CD4-positive, CD25-positive, alpha-beta regulatory T cell (primary cell): ENCODE measurements around the gene MICAL2. TPM values are rescaled to one million over a fixed set of nuclear protein-coding genes. Genes with fewer than 3 reads are reported as not detected.

Experiments
- ATAC-seq, 2 donors: fragments of 150-1000 bp; cut with Tn5 transposase; one replicate each; pipeline ENCODE4 v1.10.0; 2021; ENCODE audit warnings: low read depth in 2 of 2, moderate number of reproducible peaks in 2 of 2, moderate library complexity in 1 of 2
- DNase-seq, 3 donors: peaks; one replicate each; pipeline versions ENCODE4 v3.0.0 to v3.0.0-alpha.2; 2012 to 2022; ENCODE audit warnings: mixed read lengths in 1 of 3
- H3K27ac ChIP-seq: one replicate; pipeline ENCODE4 v1.7.0; 2013; ENCODE audit warnings: mild to moderate bottlenecking, low read length; ENCODE audit not compliant: insufficient read depth, poor library complexity, severe bottlenecking
- H3K27me3 ChIP-seq: one replicate; pipeline ENCODE4 v1.7.0; 2013; ENCODE audit warnings: low read length; ENCODE audit not compliant: control insufficient read depth, insufficient read depth
- H3K36me3 ChIP-seq: one replicate; pipeline ENCODE4 v1.7.0; 2013; ENCODE audit warnings: mild to moderate bottlenecking, low read length, moderate library complexity; ENCODE audit not compliant: control insufficient read depth, insufficient read depth
- H3K4me1 ChIP-seq: 2 replicates; pipeline ENCODE4 v1.7.0; 2013; ENCODE audit warnings: mild to moderate bottlenecking, low read length; ENCODE audit not compliant: insufficient read depth, control insufficient read depth, poor library complexity, severe bottlenecking
- H3K4me3 ChIP-seq: one replicate; pipeline ENCODE4 v1.7.0; 2013; ENCODE audit warnings: low read depth, mild to moderate bottlenecking, low read length, moderate library complexity
- H3K9me3 ChIP-seq, 2 experiments: 1 replicate in 1 of 2; 2 replicates in 1 of 2; pipeline ENCODE4 v1.7.0; 2013; ENCODE audit warnings: low read length in 2 of 2, mild to moderate bottlenecking in 1 of 2, moderate library complexity in 1 of 2; ENCODE audit not compliant: control insufficient read depth in 2 of 2
- H3K27ac Mint-ChIP-seq, 3 donors: one replicate each; pipeline ENCODE4 v1.8.0; 2020 to 2022; ENCODE audit warnings: mild to moderate bottlenecking in 3 of 3, mixed read lengths in 3 of 3, moderate library complexity in 2 of 3
- H3K27me3 Mint-ChIP-seq: one replicate; pipeline ENCODE4 v1.8.0; 2022; ENCODE audit warnings: mild to moderate bottlenecking, mixed read lengths
- H3K36me3 Mint-ChIP-seq: one replicate; pipeline ENCODE4 v1.8.0; 2020; ENCODE audit warnings: mixed read lengths
- H3K4me1 Mint-ChIP-seq, 4 donors: one replicate each; pipeline ENCODE4 v1.8.0; 2020 to 2022; ENCODE audit warnings: mixed read lengths in 4 of 4, mild to moderate bottlenecking in 1 of 4
- H3K4me3 Mint-ChIP-seq, 4 donors: one replicate each; pipeline ENCODE4 v1.8.0; 2020 to 2022; ENCODE audit warnings: mild to moderate bottlenecking in 4 of 4, mixed read lengths in 4 of 4, moderate library complexity in 3 of 4
- H3K9me3 Mint-ChIP-seq, 7 donors: one replicate each; pipeline ENCODE4 v1.8.0; 2020 to 2022; ENCODE audit warnings: mixed read lengths in 7 of 7, mild to moderate bottlenecking in 3 of 7, moderate library complexity in 2 of 7
- polyA plus RNA-seq, 4 donors: library from polyadenylated mRNA; unstranded; fragments of 300-500 nt; fragmentation: Illumina TruSeq; gene quantifications; one replicate each; pipeline ENCODE4 v1.2.3, GENCODE V29; 2021
- total RNA-seq: library from RNA; stranded (reverse); gene quantifications from one replicate; pipeline ENCODE4 v1.2.3, GENCODE V29; 2022

The MICAL2 gene
- total and polyA plus RNA-seq, 5 donors from 2014 or later = 15.9 to 67.5 (median 24.4) TPM

DNA sequence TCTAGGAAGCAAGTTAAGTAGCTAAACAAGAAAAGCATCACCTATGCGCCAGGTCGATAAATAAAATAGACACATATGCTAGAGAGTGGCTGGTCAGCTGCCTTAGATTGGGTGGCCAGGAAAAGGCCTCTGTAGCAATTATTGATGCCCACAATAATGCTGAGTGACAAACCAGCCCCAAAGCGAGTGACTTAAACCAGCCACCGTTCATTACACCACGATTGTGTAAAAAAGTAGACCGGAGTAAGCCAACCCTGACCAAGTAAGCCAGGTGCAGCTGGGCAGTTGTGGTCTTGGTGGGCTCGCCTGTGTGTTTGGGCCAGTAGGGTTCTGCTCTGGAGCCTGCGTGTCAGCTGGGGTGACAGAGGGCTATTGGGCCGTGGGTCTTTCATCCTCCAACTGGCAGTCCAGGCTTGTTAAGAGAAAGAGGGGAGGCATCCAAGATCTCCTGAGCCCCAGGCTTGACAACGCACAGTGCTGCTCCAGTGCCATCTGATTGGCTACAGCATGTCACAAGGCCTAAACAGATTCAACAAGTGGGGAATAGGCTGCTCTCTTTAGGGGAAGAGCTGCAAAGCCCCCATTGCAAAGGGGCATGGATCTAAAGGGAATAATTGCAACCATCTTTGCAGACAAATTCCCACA, 166.6 kb downstream of the MICAL2 start:
- peaks cover 0 to 3% (median 0%) of the 10 kb centered on the region in 4 donors for H3K4me1 Mint-ChIP-seq
- DNase-seq (no peak), ATAC-seq (no peak)
- no peaks in the 10 kb centered on the region for H3K4me1 ChIP-seq
- H3K9me3 ChIP-seq = no peaks in the 10 kb centered on the region
- no peaks in the 10 kb centered on the region for H3K36me3 ChIP-seq
- no peak overlapping the region for H3K27ac ChIP-seq
- H3K4me3 Mint-ChIP-seq = no peak overlapping the region
- no peaks in the 10 kb centered on the region for H3K27me3 ChIP-seq
- H3K36me3 Mint-ChIP-seq = no peaks in the 10 kb centered on the region
- H3K9me3 Mint-ChIP-seq = no peaks in the 10 kb centered on the region
- peak overlapping the region in 1 of 3 donors; percentile 65 for H3K27ac Mint-ChIP-seq
- no peak overlapping the region for H3K4me3 ChIP-seq
- no peaks in the 10 kb centered on the region for H3K27me3 Mint-ChIP-seq

DNA sequence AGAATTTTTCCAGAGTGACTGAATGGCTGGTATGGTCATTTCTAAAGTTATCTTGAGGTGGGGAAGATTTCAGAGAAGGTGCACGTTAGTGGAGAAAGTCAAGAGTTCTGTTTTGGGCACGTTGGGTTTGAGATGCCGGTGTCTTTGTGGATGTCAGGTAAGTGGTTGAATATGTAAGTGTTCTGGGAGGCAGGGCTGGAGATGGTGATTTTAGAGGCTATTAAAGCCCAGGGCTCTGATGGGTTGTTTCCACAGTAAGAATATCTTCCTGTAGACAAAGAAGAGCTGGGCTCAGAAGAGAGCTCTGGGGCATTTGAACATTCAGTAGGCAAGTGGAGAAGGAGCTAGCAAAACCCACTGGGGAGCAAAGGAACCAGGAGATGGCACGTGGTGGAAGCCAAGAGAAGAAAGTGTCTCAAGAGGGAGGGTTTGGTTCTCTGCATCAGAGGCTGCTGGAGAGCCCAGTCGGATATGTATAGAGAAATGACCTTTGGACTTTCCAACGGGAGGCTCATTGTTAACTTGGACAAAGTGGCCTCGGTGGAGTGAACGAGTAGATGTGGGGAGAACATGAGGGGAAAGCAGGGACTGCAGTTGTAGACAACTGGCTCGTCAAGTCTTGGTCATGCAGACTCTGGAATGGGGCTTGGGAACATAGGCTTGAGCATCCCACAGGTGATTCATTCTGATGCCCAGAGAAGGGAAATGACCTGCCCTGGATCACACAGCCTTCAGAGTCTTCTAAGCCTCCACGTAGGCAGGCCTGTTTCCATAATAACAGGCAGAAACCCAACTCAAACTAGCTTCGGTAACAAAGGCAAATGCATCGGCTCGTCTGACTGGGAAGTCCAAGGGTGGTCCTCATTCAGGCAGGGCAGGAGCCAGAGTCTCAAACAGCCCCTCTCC, 168.6 kb downstream of the MICAL2 start:
- Mint-ChIP-seq H3K9me3 (no peaks in the 10 kb centered on the region), H3K27me3 (no peaks in the 10 kb centered on the region), H3K36me3 (no peaks in the 10 kb centered on the region), H3K27ac (peak overlapping the region in 1 of 3 donors; percentile 22), H3K4me1 (peaks cover 0 to 3% (median 0%) of the 10 kb centered on the region in 4 donors), H3K4me3 (no peak overlapping the region)
- no peak for DNase-seq
- Histone ChIP-seq H3K9me3 (no peaks in the 10 kb centered on the region), H3K27me3 (no peaks in the 10 kb centered on the region), H3K36me3 (no peaks in the 10 kb centered on the region), H3K4me1 (no peaks in the 10 kb centered on the region), H3K4me3 (no peak overlapping the region), H3K27ac (no peak overlapping the region)
- no peak for ATAC-seq

DNA sequence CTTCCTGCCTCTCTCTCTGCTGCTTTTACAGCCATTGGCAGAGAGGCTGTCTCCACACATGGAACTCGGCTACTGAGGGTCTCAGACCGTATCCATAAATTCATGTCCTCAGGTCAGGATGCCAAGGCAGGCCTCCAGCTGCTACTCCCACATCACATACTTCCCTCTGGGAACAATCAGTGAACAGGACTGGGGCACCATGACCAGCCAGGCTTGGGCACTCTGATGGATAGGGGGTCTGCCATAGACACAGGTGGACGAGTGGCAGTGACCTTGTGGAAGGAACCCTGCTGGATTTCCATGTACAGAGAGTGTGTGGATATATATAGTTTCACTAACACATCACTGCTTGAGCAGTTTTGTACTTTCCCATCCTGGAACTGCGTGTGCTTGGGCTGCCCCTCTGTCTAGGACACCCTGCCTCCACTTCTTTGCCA, 169.3 kb downstream of the MICAL2 start:
- ATAC-seq = no peak
- Histone ChIP-seq H3K36me3 (no peaks in the 10 kb centered on the region), H3K4me1 (no peaks in the 10 kb centered on the region), H3K27ac (no peak overlapping the region), H3K4me3 (no peak overlapping the region), H3K9me3 (no peaks in the 10 kb centered on the region), H3K27me3 (no peaks in the 10 kb centered on the region)
- no peak for DNase-seq
- Mint-ChIP-seq H3K4me1 (peaks cover 0 to 3% (median 0%) of the 10 kb centered on the region in 4 donors), H3K27me3 (no peaks in the 10 kb centered on the region), H3K36me3 (no peaks in the 10 kb centered on the region), H3K4me3 (no peak overlapping the region), H3K9me3 (no peaks in the 10 kb centered on the region), H3K27ac (no peak overlapping the region)

DNA sequence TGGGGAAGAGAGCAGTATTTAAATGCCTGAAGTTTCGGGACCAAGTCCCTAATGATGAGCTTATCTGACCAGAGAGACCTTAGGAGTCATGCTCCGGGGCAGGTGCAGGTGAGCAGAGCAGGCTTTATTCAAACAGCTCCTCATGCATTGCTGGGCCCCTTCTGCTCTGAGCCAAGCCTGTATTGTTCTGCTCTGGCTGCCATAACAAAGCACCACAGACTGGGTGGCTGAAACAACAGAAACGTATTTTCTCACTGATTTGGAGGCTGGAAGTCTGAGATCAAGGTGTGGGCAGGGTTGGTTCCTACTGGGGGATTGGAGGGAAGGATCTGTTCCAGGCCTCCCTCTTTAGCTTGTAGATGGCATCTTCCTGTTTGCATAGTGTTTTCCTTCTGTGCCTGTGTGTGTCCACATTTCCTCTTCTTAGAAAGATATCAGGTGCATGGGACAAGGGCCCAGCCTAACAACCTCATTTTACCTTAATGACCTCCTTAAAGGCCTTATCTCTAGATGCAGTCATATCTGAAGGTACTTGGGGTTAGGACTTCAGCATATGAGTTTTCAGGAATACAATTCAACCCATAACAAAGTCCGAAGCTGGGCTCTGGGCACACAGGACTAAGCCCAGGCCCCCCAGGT, 169.9 kb downstream of the MICAL2 start:
- H3K27ac ChIP-seq = no peak overlapping the region
- ATAC-seq (no peak), DNase-seq (no peak)
- no peaks in the 10 kb centered on the region for H3K36me3 ChIP-seq
- H3K4me1 ChIP-seq = no peaks in the 10 kb centered on the region
- no peak overlapping the region for H3K4me3 Mint-ChIP-seq
- peaks cover 0 to 3% (median 0%) of the 10 kb centered on the region in 4 donors for H3K4me1 Mint-ChIP-seq
- no peaks in the 10 kb centered on the region for H3K27me3 ChIP-seq
- no peaks in the 10 kb centered on the region for H3K9me3 Mint-ChIP-seq
- no peaks in the 10 kb centered on the region for H3K36me3 Mint-ChIP-seq
- peak overlapping the region in 1 of 3 donors; percentile 45 for H3K27ac Mint-ChIP-seq
- no peaks in the 10 kb centered on the region for H3K27me3 Mint-ChIP-seq
- H3K4me3 ChIP-seq = no peak overlapping the region
- no peaks in the 10 kb centered on the region for H3K9me3 ChIP-seq

DNA sequence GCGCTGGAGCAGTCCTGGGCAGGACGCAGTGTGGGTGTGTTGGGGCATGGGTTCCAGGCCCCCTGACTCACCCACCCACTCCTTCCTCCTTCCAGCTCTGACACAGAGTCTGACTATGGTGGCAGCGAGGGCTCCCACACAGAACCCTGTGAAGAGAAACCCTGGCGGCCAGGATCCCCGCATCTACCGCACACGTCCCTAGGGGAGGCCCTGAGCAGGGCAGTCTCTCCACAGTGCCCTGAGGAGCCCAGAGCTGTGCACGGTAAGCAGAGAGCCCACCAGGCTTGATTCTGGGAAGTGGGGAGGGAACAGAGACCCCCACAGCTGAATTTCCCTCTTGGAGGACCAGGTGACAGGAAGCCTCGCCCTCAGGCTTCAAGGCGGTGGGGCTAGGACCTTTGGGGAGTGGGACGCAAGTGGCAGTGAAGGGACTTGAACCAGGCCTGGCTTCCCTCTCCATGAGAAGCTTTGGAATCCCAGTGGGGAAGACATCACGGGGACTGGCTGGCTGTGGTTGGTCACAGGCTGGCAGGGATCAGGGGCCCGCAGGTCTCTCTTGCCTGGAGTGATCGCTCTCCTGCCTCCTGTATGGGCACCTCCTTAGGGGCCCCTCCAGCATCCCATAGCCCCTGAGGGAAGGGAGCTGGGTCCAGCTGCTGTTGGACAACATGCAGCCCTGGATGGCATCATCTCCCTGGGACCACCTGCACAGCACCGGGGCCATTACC, 170.6 kb downstream of the MICAL2 start:
- no peak for DNase-seq
- Mint-ChIP-seq H3K4me3 (no peak overlapping the region), H3K4me1 (peaks cover 0 to 3% (median 0%) of the 10 kb centered on the region in 4 donors), H3K36me3 (no peaks in the 10 kb centered on the region), H3K27ac (no peak overlapping the region), H3K9me3 (no peaks in the 10 kb centered on the region), H3K27me3 (no peaks in the 10 kb centered on the region)
- Histone ChIP-seq H3K9me3 (no peaks in the 10 kb centered on the region), H3K27ac (no peak overlapping the region), H3K27me3 (no peaks in the 10 kb centered on the region), H3K36me3 (no peaks in the 10 kb centered on the region), H3K4me1 (no peaks in the 10 kb centered on the region), H3K4me3 (no peak overlapping the region)
- ATAC-seq = no peak

DNA sequence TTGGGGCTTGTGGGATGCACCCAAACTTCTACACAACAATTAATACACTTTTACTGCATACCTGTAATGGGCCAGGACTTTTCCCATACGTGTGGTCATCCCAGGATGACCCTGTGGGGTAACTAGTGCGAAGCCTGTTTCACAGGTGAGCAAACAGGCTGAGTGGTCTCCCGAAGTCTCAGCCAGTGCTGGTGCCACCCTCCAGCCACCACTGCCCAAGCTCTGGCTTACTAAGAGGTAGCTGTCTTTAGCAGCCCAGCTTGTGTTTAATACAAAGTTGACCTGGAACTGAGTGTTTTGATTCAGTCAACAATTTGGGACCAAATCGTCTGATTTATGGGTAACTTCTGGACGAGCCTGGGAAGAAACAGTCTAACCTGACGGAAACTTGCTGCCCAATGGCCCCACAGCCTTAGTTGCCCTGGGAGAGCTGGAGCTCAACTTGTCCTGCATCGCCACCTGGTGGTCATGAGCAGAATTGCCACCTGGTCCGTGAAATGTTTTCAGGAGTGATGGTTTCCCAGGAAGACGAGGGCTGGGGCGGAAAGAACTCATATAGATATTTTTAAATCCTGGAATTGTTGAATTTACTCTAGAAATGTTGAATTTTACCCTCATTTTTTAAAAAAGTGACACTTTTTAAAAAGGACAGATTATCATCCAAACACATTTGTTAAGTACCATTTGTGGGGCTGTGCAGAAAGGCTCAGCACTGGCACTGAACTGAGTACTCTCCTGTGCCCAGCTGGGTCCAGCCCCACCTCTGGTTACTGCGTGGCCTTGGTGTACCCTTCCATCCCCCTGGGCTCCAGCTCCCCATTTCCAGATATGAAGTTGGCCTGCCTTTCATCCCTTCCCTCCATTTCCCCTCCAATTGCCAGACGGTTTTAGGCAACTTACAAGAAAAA, 171.4 kb downstream of the MICAL2 start:
- H3K27ac Mint-ChIP-seq = no peak overlapping the region
- DNase-seq (peak; percentile 64 to 73 (median 73)), ATAC-seq (peak; percentile 40 to 57)
- H3K4me1 Mint-ChIP-seq = peaks cover 0 to 3% (median 0%) of the 10 kb centered on the region in 4 donors
- H3K36me3 ChIP-seq = no peaks in the 10 kb centered on the region
- no peaks in the 10 kb centered on the region for H3K36me3 Mint-ChIP-seq
- no peak overlapping the region for H3K4me3 ChIP-seq
- H3K9me3 ChIP-seq = no peaks in the 10 kb centered on the region
- H3K27me3 ChIP-seq = no peaks in the 10 kb centered on the region
- no peaks in the 10 kb centered on the region for H3K9me3 Mint-ChIP-seq
- H3K27me3 Mint-ChIP-seq = no peaks in the 10 kb centered on the region
- no peak overlapping the region for H3K4me3 Mint-ChIP-seq
- H3K4me1 ChIP-seq = no peaks in the 10 kb centered on the region
- H3K27ac ChIP-seq = no peak overlapping the region
